ENCODE results near the gene MADCAM1.
"Not testable (repeated sequence)": the region's sequence is repeated elsewhere in the genome, so short reads cannot be mapped to it uniquely, and the experiment has no call there.

Gene MADCAM1

DNA sequence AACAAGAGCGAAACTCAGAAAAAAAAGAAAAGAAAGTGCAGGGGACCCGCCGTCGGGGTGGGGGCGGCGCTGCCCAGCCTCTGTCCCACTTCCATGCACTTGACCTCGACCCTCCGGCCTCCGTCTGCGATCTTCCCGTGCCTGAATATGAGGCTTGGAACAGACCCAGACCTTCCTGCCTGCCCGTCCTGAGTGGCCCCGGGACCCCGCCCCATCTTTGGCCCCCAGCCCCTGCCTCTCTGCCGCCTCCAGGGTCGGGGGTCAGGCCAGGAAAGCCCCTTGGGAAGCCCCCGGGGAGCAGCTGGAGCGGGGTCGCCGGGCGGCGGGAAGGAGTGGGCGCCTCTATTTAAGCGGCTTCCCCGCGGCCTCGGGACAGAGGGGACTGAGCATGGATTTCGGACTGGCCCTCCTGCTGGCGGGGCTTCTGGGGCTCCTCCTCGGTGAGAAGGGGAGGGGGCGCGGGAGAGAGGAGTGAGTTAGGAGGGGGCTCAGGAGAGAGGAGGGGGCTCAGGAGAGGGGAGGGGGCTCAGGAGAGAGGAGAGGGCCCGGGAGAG lies at the start of gene MADCAM1:
Gene MADCAM1, plus strand, starts transcription at position 375 of the 554 bp plus-strand sequence. Its CDS starts 14 bp downstream, at position 389.
- intact Hi-C loops (cut with DNase I): no loop called here
- DNase-seq: peak in 1 of 10 donors; percentile 48

DNA sequence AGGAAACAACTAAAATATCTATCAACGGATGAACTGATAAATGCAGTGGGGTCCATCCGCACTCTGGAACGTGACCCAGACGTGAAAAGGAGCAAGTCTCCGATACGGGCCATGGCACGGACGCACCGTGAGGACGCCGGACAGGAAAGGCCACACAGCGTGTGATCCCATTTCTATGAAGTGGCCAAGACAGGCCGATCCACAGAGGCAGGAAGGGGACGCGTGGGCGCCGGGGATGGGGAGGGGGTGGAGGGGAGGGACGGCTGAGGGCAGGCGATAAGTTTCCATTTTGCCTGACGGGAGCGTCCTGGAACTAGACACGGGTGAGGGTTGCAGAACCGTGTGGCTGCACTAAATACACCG lies 49.2 kb upstream of the MADCAM1 start:
- DNase-seq: peak in 1 of 10 donors; percentile 54
- intact Hi-C loops (cut with DNase I): no loop called here

- peak in 2 of 10 donors; percentile 40 to 69 for DNase-seq
- intact Hi-C loops (cut with DNase I): no loop called here
Measured at GRCh38 chr19:447816-448560, 48.3 kb upstream of the MADCAM1 start.

DNA sequence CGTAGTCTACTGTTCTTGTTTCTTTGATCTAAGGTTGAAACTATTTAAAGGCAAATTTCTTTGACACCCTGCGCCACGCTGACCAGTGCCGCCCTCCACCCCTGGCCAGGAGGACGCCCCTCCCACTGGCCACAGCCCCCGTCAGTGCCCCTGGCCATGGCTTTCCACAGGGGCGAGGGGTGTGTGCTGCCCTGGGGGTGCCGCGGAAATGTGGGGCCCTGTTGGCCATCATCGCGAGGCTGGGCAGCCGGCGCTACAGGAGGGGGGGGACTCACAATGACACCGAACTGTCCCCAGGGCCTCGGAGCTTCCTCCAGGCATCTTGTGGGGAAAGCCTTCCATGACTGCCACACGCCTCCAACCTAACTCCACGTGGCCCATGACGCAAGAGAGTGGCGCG lies 46.4 kb upstream of the MADCAM1 start:
- intact Hi-C loops (cut with DNase I): no loop called here
- DNase-seq: peak in 1 of 10 donors; percentile 58

DNA sequence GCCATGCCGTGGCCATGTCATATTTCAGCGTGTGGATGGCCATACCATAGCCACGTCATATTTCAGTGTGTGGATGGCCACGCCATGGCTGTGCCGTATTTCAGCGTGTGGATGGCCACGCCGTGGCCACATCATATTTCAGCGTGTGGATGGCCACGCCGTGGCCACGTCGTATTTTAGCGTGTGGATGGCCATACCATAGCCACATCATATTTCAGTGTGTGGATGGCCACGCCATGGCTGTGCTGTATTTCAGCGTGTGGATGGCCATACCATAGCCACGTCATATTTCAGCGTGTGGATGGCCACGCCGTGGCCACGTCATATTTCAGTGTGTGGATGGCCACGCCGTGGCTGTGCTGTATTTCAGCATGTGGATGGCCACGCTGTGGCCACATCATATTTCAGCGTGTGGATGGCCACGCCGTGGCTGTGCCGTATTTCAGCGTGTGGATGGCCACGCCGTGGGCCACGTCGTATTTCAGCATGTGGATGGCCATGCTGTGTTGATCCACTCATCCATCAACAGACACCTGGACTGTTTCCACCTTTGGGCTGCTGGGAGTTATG lies 45.3 kb upstream of the MADCAM1 start:
- DNase-seq: peak in 1 of 10 donors; percentile 13
- intact Hi-C loops (cut with DNase I): not testable (repeated sequence)

DNA sequence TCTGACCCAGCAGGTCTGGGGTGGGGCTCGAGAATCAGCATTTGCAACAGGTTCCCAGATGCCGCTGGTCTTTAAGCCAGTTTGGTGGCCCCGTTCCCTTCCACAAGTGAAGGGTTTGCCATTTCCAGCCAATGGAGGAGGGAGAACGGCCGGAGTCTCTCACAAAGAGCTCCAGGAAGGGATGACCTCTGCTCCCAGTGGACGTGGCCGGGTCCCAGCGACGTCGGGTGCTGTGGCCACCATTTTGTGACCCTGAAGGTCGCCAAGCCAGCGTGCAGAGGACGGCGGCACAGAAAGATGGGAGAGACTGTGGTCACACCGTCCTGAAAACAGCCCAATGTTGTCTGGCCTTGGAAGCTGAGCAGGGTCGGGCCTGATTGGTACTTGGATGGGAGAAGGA lies 43.5 kb upstream of the MADCAM1 start:
- DNase-seq: peak in 2 of 10 donors; percentile 61 to 69
- intact Hi-C loops (cut with DNase I): no loop called here

DNA sequence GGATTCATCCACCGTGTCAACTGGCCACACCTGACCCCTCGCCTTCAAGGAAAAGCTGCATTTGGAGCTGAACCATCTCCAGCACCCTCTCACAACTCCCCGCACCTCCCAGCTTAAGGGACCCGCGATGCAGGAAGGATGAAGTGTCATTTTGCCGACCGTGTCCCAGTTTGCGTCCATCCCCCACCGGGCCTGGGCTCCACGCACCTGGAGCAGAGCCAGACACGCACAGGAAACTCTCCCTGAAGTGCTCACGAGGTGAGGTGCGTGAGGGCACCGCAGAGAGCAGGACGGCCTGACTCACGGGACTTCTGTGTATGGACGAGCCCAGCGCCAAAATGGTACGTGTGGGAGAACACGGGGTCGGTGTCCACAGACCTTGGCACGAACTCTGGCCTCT lies 42.7 kb upstream of the MADCAM1 start:
- DNase-seq: peak in 2 of 10 donors; percentile 50 to 55
- intact Hi-C loops (cut with DNase I): no loop called here

- DNase-seq: peak in 1 of 10 donors; percentile 60
- intact Hi-C loops (cut with DNase I): no loop called here
Measured at GRCh38 chr19:455031-455705, 41.1 kb upstream of the MADCAM1 start.

DNA sequence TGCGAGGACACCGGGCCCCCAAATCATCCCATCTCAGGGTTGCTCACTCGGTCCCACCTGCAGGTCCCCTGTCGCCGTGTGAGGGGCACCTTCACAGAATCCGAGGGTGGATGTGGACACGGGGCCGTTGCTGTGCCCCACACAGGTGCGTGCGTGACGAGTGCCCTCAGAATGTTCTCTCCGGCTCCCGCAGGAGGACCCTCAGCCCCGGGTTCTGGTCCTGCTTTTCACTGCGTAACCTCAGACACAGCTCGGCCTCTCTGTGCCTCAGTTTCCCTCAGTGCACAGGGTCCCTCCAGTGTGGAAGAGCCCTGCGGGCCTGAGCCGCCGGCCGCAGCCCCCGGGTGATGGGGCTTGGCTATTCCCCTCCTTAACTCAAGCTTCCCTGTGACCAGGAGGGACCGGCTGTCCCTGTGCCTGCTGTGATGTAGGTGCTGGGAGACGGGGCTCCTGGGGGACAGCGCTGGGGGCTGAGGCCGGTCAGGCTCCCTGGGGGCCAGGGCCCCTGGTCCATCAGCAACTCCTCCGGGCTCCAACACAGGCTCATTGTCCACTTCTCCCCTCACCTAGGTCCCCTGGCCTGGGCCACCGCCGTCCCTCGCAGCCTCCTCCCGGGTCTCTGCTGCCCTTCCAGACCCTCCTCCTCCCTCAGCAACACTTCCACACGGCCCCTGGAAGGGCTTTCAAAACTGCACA lies 40.3 kb upstream of the MADCAM1 start:
- DNase-seq: peak in 2 of 10 donors; percentile 68 to 69
- intact Hi-C loops (cut with DNase I): no loop called here

DNA sequence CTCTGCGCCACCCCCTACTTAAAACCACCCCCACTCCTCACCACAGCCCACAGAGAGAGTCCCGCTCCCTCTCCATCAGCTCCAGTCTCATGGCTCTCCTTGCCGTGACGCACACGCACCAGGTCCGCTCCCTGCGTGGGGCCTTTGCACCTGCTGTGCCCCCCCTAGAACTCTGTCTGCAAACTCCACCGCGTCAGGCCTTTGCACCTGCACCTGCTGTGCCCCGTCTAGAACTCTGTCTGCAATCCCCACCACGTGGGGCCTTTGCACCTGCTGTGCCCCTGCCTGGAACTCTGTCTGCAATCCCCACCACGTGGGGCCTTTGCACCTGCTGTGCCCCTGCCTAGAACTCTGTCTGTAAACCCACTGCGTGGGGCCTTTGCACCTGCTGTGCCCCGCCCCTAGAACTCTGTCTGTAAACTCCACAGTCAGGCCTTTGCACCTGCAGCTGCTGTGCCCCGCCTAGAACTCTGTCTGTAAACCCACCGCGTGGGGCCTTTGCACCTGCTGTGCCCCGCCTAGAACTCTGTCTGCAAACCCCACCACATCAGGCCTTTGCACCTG lies 39.7 kb upstream of the MADCAM1 start:
- intact Hi-C loops (cut with DNase I): no loop called here
- peak in 2 of 10 donors; percentile 25 to 75 for DNase-seq

- intact Hi-C loops (cut with DNase I): no loop called here
- DNase-seq: peak in 2 of 10 donors; percentile 29 to 67
Measured at GRCh38 chr19:457636-458035, 38.6 kb upstream of the MADCAM1 start.

DNA sequence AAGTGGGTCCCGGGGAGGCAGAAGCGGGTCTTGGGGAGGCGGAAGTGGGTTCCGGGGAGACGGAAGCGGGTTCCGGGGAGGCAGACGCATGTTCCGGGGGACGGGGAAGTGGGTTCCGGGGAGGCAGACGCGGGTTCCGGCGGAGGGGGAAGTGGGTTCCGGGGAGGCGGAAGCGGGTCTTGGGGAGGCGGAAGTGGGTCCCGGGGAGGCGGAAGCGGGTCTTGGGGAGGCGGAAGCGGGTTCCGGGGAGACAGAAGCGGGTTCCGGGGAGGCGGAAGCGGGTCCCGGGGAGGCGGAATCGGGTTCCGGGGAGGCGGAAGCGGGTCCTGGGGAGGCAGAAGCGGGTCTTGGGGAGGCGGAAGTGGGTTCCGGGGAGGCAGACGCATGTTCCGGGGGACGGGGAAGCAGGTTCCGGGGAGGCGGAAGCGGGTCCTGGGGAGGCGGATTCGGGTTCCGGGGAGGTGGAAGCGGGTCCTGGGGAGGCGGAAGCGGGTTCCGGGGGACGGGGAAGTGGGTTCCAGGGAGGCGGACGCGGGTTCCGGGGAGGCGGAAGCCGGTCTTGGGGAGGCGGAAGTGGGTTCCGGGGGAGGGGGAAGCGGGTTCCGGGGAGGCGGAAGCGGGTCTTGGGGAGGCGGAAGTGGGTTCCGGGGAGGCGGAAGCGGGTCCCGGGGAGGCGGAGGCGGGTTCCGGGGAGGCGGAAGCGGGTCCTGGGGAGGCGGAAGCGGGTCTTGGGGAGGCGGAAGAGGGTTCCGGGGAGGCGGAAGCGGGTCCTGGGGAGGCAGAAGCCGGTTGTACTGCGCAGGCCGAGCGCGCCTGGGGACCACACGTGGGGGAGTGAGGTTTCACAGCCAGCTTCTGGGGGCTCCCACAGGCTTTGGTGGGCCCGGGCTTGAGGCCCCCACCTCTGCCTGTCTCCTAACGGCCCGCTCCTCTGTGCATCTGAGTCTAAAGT lies 37.9 kb upstream of the MADCAM1 start:
- intact Hi-C loops (cut with DNase I): no loop called here
- peak in 2 of 10 donors; percentile 62 to 72 for DNase-seq

DNA sequence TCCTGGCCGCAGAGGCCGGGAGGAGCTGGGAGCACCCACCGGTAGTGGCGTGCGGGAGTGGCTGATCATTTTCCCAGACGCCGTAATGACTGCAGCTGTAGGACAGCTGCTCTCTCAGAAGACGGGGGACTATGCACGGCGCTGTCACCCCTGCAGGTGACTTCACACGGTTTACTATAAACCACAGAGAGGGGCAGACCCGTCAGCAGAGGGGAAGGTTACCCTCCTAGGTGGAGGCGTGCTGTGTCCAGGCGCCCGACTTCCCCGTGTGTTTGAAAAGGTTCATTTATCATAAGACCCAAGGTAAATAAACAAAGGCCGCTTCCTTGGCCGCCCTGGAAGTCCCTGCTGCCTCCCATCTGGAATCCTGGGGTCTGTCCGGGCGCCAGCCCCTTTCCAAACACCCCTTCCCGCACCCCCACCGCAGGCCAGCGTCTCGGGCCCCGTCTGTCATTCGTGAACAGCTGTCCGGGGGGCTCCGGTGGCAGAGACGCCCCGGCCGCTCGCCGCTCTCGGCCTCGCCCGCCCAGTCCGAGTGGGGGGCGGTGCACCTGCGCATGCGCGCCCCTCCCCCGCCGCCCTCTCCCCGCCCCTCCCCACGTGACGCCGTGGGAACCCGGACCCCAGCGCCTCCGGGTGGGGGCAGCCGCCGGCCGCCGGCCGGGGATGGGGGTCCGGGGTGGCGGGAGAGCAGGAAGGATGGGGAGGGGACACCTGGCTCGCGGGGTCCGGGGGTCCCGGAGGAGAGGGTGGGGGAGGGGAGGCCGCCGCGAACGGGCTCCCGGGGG lies 36.4 kb upstream of the MADCAM1 start:
- intact Hi-C loops (cut with DNase I): no loop called here
- DNase-seq: peak; percentile 61 to 96 (median 73)

- peak in 2 of 10 donors; percentile 44 to 71 for DNase-seq
- intact Hi-C loops (cut with DNase I): no loop called here
Measured at GRCh38 chr19:460877-461720, 35.2 kb upstream of the MADCAM1 start, which contains the start of gene SHC2. Gene SHC2, minus strand, starts transcription at chr19:461033. Its CDS starts 37 bp downstream, at chr19:460996.

DNA sequence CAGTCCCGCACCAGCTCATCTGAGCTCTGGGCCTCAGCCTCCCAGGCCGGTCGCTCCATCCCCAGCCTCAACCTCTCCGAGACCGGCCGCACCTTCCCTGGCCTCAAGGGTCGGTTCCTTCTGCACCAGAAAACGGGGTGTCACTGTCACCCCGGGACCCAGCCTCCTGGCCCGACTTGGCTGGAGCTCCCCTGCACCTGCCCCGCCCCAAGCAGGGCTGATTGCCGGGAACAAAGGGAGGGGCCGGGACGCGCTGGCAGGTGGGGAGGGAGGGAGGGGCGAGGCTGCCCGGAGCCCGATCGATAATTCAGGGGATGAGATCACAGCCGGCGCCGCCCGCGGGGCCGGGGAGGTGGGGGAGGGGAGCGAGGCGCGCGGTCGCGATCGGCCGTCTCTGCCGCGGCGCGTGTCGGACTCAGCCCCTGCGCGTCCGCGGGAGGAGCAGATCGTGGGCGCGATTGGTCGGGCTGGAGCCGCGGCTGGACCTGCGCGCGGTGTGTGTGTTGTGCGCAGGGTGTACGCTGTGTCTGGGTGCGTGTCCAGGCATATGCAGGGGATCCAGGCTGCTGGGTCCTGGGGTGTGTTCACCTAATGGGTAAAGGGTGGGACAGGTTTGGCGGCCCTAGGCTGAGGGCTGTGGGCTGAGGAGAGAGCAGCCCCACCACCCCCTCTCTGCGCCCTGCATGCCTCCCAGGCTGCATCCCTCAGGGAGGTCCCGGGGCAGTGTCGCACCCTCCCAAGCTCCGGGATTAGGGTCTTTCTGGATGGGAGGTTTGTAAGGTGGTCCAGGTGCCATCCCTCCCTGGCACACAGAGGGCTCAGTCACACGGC lies 34.4 kb upstream of the MADCAM1 start:
- DNase-seq: peak in 7 of 10 donors; percentile 43 to 94 (median 62)
- intact Hi-C loops (cut with DNase I): no loop called here

GRCh38 chr19:463483-464207 lies 32.6 kb upstream of the MADCAM1 start:
- peak in 1 of 10 donors; percentile 68 for DNase-seq
- intact Hi-C loops (cut with DNase I): no loop called here

Data from posterior cingulate gyrus (tissue), 11 donors.